Sigmoid colon (tissue), 4 donors: Measurements from ENCODE around the gene EIF5AL1.

Experiments
- CTCF ChIP-seq, 4 experiments: fragments of 450-650 bp in 3 of 4; fragments of 200-600 bp in 1 of 4; IDR thresholded peaks; one replicate each; pipeline ENCODE4 v1.5.1; 2016 to 2019; ENCODE audit warnings: antibody characterized with exemption in 4 of 4, mild to moderate bottlenecking in 3 of 4, moderate library complexity in 2 of 4
- EP300 ChIP-seq, 4 donors: sonication (generic); formaldehyde crosslinking; IDR thresholded peaks; one replicate each; pipeline ENCODE4 v1.6.1; 2017; ENCODE audit warnings: antibody characterized with exemption in 4 of 4
- POLR2A ChIP-seq, 2 donors: fragments of 450-650 bp; IDR thresholded peaks; one replicate each; pipeline ENCODE4 v1.6.1; 2016; ENCODE audit warnings: antibody characterized with exemption in 2 of 2, mild to moderate bottlenecking in 2 of 2, moderate library complexity in 2 of 2
- POLR2AphosphoS5 ChIP-seq, 4 donors: sonication (generic); formaldehyde crosslinking; IDR thresholded peaks; one replicate each; pipeline ENCODE4 v1.6.1; 2017; ENCODE audit warnings: antibody characterized with exemption in 4 of 4

GRCh38 chr10:79483948-79484347 is 28.4 kb upstream of the EIF5AL1 start:
- TF ChIP-seq CTCF (IDR thresholded peaks at IDR 0.05) (no peak), POLR2A (IDR thresholded peaks at IDR 0.05) (no peak), POLR2AphosphoS5 (IDR thresholded peaks at IDR 0.05) (no peak), EP300 (IDR thresholded peaks at IDR 0.05) (no peak)
